Karpas-422 (cell line): ENCODE measurements around the gene AUP1. TPM values are rescaled to one million over a fixed set of nuclear protein-coding genes. Genes with fewer than 3 reads are reported as not detected.

Source experiments
- DNase-seq: peaks from one replicate; pipeline ENCODE4 v3.0.0-alpha.2; 2015
- H2AFZ ChIP-seq: fragments of 200-600 bp; sonication (generic); 2 replicates; pipeline ENCODE4 v1.6.1; 2014; ENCODE audit warnings: antibody characterized with exemption, low read length, mixed read lengths
- H3K27ac ChIP-seq: fragments of 200-600 bp; sonication (generic); 2 replicates; pipeline ENCODE4 v1.5.1; 2014; ENCODE audit warnings: mild to moderate bottlenecking, low read length, moderate library complexity
- H3K27me3 ChIP-seq: fragments of 200-600 bp; sonication (generic); 2 replicates; pipeline ENCODE4 v1.6.1; 2014; ENCODE audit warnings: low read length, mixed read lengths
- H3K36me3 ChIP-seq: fragments of 200-600 bp; sonication (generic); 2 replicates; pipeline ENCODE4 v1.6.1; 2014; ENCODE audit warnings: low read length, mixed read lengths; ENCODE audit not compliant: insufficient read depth
- H3K4me1 ChIP-seq: fragments of 200-600 bp; sonication (generic); 2 replicates; pipeline ENCODE4 v1.6.1; 2014; ENCODE audit warnings: mild to moderate bottlenecking, low read length, mixed read lengths
- H3K4me2 ChIP-seq: fragments of 200-600 bp; sonication (generic); 2 replicates; pipeline ENCODE4 v1.6.1; 2014; ENCODE audit warnings: low read length, low read depth, mild to moderate bottlenecking; ENCODE audit not compliant: poor library complexity, severe bottlenecking
- H3K4me3 ChIP-seq: fragments of 200-600 bp; sonication (generic); 2 replicates; pipeline ENCODE4 v1.5.1; 2014; ENCODE audit warnings: mild to moderate bottlenecking, antibody characterized with exemption, low read length, mixed read lengths
- H3K79me2 ChIP-seq: fragments of 200-600 bp; sonication (generic); 2 replicates; pipeline ENCODE4 v1.6.1; 2014; ENCODE audit warnings: mild to moderate bottlenecking, low read length, mixed read lengths
- H3K9ac ChIP-seq: fragments of 200-600 bp; sonication (generic); 2 replicates; pipeline ENCODE4 v1.6.0; 2014; ENCODE audit warnings: low read length
- H3K9me2 ChIP-seq: fragments of 200-600 bp; sonication (generic), shearing (Covaris generic); replicated peaks from 2 replicates; pipeline ENCODE4 v1.6.0; 2014; ENCODE audit warnings: mild to moderate bottlenecking, low read length, moderate library complexity; ENCODE audit not compliant: insufficient read depth
- H3K9me3 ChIP-seq: fragments of 300-700, 200-600 bp; sonication (generic); 2 replicates; pipeline ENCODE4 v1.6.1; 2014; ENCODE audit warnings: low read length, mixed read lengths
- H4K20me1 ChIP-seq: fragments of 200-600 bp; sonication (generic); 2 replicates; pipeline ENCODE4 v1.6.1; 2014; ENCODE audit warnings: mild to moderate bottlenecking, antibody characterized with exemption, low read length, low read depth; ENCODE audit not compliant: insufficient read depth
- total RNA-seq: library from RNA; depleted of rRNA; stranded (reverse); fragments of >200 nt; shearing (Covaris generic); gene quantifications from 2 replicates; pipeline ENCODE4 v1.2.3, GENCODE V29; 2014; ENCODE audit warnings: low replicate concordance

AUP1 gene
- total RNA-seq, 1 experiment from 2014 or later = 216 TPM

- no peak for DNase-seq
- H3K4me1 ChIP-seq = peaks cover 65% of the 10 kb centered on the region
Observed at GRCh38 chr2:74503506-74504475, 25.7 kb downstream of the AUP1 start.

GRCh38 chr2:74502720-74503505 is 26.6 kb downstream of the AUP1 start:
- Histone ChIP-seq H3K4me1 (peaks cover 58% of the 10 kb centered on the region), H3K27me3 (no peaks in the 10 kb centered on the region), H3K9me2 (no peaks in the 10 kb centered on the region), H3K4me3 (peak overlapping the region; percentile 83), H3K9me3 (no peaks in the 10 kb centered on the region), H3K9ac (peak overlapping the region; percentile 89), H3K4me2 (peak overlapping the region; percentile 89), H2AFZ (peak overlapping the region; percentile 61), H3K27ac (peak overlapping the region; percentile 65), H3K36me3 (peaks cover 9% of the 10 kb centered on the region; the same call in 1 of the 2 replicates), H4K20me1 (no peaks in the 10 kb centered on the region), H3K79me2 (peaks cover 33% of the 10 kb centered on the region)
- DNase-seq = peak; percentile 90

More at GRCh38 chr2:74503506-74504475, 25.7 kb downstream of the AUP1 start:
- Histone ChIP-seq H3K4me2 (peak overlapping the region; percentile 89), H3K36me3 (peaks cover 9% of the 10 kb centered on the region; the same call in 1 of the 2 replicates), H3K27me3 (no peaks in the 10 kb centered on the region), H3K9me3 (no peaks in the 10 kb centered on the region), H3K27ac (peak overlapping the region; percentile 69), H3K9me2 (no peaks in the 10 kb centered on the region), H3K4me3 (peak overlapping the region; percentile 83), H4K20me1 (no peaks in the 10 kb centered on the region), H2AFZ (peak overlapping the region; percentile 61), H3K9ac (peak overlapping the region; percentile 89), H3K79me2 (peaks cover 33% of the 10 kb centered on the region)

DNA sequence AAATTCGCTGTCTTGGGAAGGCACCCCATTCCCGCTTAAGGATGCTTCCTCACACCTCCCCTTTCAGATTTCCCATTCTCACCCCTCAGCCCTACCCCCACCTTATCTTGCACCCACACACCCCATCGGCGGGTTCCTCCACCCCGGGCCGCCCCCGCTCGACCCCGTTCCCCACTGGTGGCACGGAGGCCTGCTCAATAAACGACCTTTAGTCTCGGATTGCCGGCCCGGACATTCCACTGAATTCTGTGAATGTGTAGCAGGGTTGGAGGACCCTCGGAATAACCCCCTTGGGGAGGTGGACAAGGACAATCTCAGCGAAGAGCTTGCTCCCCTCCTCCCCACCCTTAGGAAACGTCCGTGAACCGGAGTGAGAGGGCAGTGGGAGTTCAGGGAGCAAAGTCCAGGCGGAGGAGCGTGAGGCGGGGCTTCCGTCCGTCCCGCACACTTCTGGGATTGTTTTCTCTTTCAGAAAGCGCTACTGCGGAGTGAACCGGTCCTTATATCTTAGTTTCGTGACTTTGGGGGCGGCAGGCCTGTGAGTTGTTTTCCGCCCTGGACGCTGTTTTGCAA is 27.3 kb downstream of the AUP1 start:
- H3K36me3 ChIP-seq = peaks cover 9% of the 10 kb centered on the region; the same call in 1 of the 2 replicates
- H3K27ac ChIP-seq = peak overlapping the region; percentile 65
- H3K9me2 ChIP-seq = no peaks in the 10 kb centered on the region
- DNase-seq = no peak
- peak overlapping the region; percentile 89 for H3K4me2 ChIP-seq
- peak overlapping the region; percentile 89 for H3K9ac ChIP-seq
- peak overlapping the region; percentile 83 for H3K4me3 ChIP-seq
- H3K4me1 ChIP-seq = peaks cover 56% of the 10 kb centered on the region
- peak overlapping the region; percentile 61; the same call in 1 of the 2 replicates for H2AFZ ChIP-seq
- H3K27me3 ChIP-seq = no peaks in the 10 kb centered on the region
- H4K20me1 ChIP-seq = no peaks in the 10 kb centered on the region
- H3K79me2 ChIP-seq = peaks cover 33% of the 10 kb centered on the region
- H3K9me3 ChIP-seq = no peaks in the 10 kb centered on the region

DNA sequence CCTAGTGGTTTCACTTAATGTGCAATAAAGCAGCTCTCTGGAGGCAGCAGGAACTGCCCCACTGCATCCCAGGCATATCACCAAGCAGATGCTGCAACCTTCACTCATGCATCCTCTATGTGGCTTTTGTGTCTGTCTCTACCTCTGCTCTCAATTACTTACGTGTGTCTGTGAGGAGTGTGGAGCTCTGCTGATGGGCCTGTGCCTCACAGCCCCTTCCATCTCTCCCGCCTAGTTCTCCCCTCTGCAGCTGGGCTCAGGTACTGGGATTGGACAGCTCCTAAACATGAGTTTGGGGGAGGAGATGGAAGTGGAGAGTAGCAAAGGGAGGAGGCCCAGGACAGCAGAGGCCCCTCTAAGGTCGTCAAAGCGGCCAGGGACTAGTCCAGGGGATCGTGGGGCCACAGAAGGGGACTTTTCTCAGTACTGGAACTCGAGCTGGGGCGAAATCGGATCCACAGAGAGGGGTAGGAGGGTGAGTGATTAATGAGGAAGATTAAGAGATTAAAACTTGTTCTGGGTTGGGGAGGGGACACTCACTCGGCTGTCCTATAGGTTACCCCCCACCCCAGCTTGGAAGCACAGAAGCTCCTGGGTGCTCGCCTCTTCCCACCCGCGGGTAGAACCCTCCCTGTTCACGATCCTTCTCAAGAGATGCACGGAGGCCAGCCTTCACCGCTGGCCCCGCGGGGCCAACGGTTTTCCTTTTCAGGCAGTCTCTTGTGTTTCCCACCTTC is 28.0 kb downstream of the AUP1 start:
- peak overlapping the region; percentile 89 for H3K4me2 ChIP-seq
- H3K4me3 ChIP-seq = peak overlapping the region; percentile 83; the same call in 1 of the 2 replicates
- peak; percentile 51 for DNase-seq
- H3K27me3 ChIP-seq = no peaks in the 10 kb centered on the region
- peaks cover 9% of the 10 kb centered on the region; the same call in 1 of the 2 replicates for H3K36me3 ChIP-seq
- no peak overlapping the region for H3K27ac ChIP-seq
- peaks cover 53% of the 10 kb centered on the region for H3K4me1 ChIP-seq
- H3K9ac ChIP-seq = peak overlapping the region; percentile 89
- no peaks in the 10 kb centered on the region for H3K9me2 ChIP-seq
- peaks cover 27% of the 10 kb centered on the region for H3K79me2 ChIP-seq
- no peak overlapping the region for H2AFZ ChIP-seq
- H4K20me1 ChIP-seq = no peaks in the 10 kb centered on the region
- H3K9me3 ChIP-seq = no peaks in the 10 kb centered on the region

DNA sequence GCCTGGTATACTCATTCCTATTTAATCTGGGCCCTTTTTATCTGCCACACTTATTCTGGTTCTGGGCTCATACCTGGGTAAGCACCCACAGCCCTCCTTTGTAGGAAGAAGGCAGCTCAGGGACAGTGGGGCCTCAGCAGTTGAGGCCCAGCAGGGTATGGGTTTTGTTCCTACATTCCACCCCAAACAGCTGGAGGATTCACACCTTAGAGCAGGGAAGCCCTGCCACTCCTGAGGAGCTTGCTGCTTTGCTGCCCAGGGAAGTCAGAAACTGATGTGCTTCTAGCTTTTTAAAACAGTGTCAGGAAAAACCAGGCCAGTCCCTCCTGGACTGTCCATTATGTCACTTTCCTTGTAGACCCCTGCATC is 28.9 kb downstream of the AUP1 start:
- Histone ChIP-seq H3K9me2 (no peaks in the 10 kb centered on the region), H3K4me2 (no peak overlapping the region), H3K9me3 (no peaks in the 10 kb centered on the region), H4K20me1 (no peaks in the 10 kb centered on the region), H3K27me3 (no peaks in the 10 kb centered on the region), H3K4me1 (peaks cover 43% of the 10 kb centered on the region), H3K9ac (no peak overlapping the region; the same call in 1 of the 2 replicates), H3K27ac (no peak overlapping the region), H3K4me3 (no peak overlapping the region), H2AFZ (no peak overlapping the region), H3K79me2 (peaks cover 19% of the 10 kb centered on the region), H3K36me3 (0 out of 2 replicates have a peak, but pooled peaks cover 4% of the 10 kb centered on the region)
- DNase-seq = no peak

GRCh38 chr2:74499940-74500577 is 29.4 kb downstream of the AUP1 start:
- Histone ChIP-seq H4K20me1 (no peaks in the 10 kb centered on the region), H2AFZ (no peak overlapping the region), H3K27me3 (no peaks in the 10 kb centered on the region), H3K9me2 (no peaks in the 10 kb centered on the region), H3K9ac (no peak overlapping the region), H3K79me2 (peaks cover 15% of the 10 kb centered on the region), H3K36me3 (no peaks in the 10 kb centered on the region), H3K4me2 (no peak overlapping the region), H3K4me3 (no peak overlapping the region), H3K4me1 (peaks cover 38% of the 10 kb centered on the region), H3K27ac (no peak overlapping the region), H3K9me3 (no peaks in the 10 kb centered on the region)
- no peak for DNase-seq

DNA sequence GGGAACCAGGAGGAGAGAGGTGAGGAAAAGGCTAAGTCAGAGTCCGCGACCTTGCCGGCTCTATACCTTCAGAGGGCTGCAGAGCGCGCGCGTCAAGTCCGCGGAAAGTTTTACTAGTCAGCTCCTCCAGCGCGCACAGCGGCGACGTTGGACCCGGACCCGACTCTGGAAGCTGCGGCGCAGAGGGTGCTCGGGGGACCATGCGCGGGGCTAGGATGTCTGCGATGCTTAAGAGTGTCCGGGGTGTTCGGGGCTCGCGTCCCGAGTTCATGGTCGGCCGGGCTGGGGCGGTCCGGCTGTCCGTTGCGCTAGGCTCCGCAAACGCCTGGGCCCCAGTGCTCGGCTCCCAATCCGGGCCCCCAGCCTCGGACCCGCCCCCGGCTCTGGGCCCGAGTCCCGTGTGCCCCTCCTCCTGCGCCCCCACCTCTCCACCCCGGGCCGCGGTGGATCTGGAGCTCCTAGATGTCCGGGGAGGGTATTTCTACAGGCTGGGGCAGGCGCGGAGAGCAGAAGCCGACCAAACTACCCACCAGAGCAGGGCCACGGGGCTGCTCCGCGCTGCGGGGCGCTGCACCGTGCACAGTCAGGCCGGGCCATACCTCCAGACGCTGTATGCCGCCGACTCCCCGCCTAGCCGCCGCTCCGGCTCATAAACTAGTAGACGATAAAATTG is 30.1 kb downstream of the AUP1 start, which contains the start of gene LBX2:
Gene LBX2 (minus strand): TSS at position 337 of the 673 bp plus-strand sequence. CDS start 66 bp downstream, at position 271.
- no peak within 1 kb of the TSS for H3K4me2 ChIP-seq
- H2AFZ ChIP-seq = no peak within 1 kb of the TSS
- H3K79me2 ChIP-seq = peaks cover 11% of the 10 kb centered on the region
- no peaks in the 10 kb centered on the region for H4K20me1 ChIP-seq
- no peaks in the 10 kb centered on the region for H3K27me3 ChIP-seq
- no peak for DNase-seq
- H3K27ac ChIP-seq = no peak within 1 kb of the TSS
- no peaks in the 10 kb centered on the region for H3K9me2 ChIP-seq
- H3K9ac ChIP-seq = no peak within 1 kb of the TSS
- H3K36me3 ChIP-seq = no peaks in the 10 kb centered on the region
- H3K4me3 ChIP-seq = no peak within 1 kb of the TSS
- H3K9me3 ChIP-seq = no peaks in the 10 kb centered on the region
- peaks cover 32% of the 10 kb centered on the region for H3K4me1 ChIP-seq
